Tibial artery (tissue), 4 donors: ENCODE results near the gene SCGB1A1.
A peak's percentile ranks its signal among the peaks of the same experiment; 100 is the strongest.

Experiments used
- DNase-seq, 2 donors: peaks; one replicate each; pipeline ENCODE4 v3.0.0-alpha.2; 2019
- H3K27ac ChIP-seq, 2 donors: fragments of 200-600 bp; sonication (generic) in 1 of 2; 1 replicate in 1 of 2; 2 replicates in 1 of 2; pipeline ENCODE4 v1.5.1; 2018 to 2019; ENCODE audit warnings: mild to moderate bottlenecking in 1 of 2
- H3K27me3 ChIP-seq, 2 donors: fragments of 200-600 bp; sonication (generic) in 1 of 2; one replicate each; pipeline versions ENCODE4 v1.5.1 to v1.6.0; 2016 to 2019
- H3K36me3 ChIP-seq, 3 donors: fragments of 200-600 bp; sonication (generic) in 2 of 3; one replicate each; pipeline ENCODE4 v1.5.1; 2016 to 2019; ENCODE audit warnings: mild to moderate bottlenecking in 2 of 3
- H3K4me1 ChIP-seq, 4 donors: fragments of 200-600 bp; sonication (generic) in 2 of 4; 1 replicate in 3 of 4; 2 replicates in 1 of 4; pipeline ENCODE4 v1.5.1; 2016 to 2019
- H3K4me3 ChIP-seq, 2 donors: fragments of 200-600 bp; sonication (generic) in 1 of 2; 1 replicate in 1 of 2; 2 replicates in 1 of 2; pipeline ENCODE4 v1.5.1; 2018 to 2019; ENCODE audit warnings: mild to moderate bottlenecking in 2 of 2
- H3K9me3 ChIP-seq, 3 donors: fragments of 200-600 bp; sonication (generic) in 1 of 3; one replicate each; pipeline ENCODE4 v1.5.1; 2016 to 2019
- CTCF ChIP-seq, 2 experiments: fragments of 200-600 bp in 1 of 2; fragments of 450-650 bp in 1 of 2; IDR thresholded peaks; one replicate each; pipeline ENCODE4 v1.5.1; 2017 to 2019; ENCODE audit warnings: antibody characterized with exemption in 2 of 2, mild to moderate bottlenecking in 1 of 2, moderate library complexity in 1 of 2
- intact Hi-C: fragments of 100-400 bp; cut with DNase I; formaldehyde crosslinking; loops from one replicate; pipeline ENCODE4 v1.15.0; 2023; ENCODE audit warnings: low total_unique reads

Gene SCGB1A1

GRCh38 chr11:62393735-62394134 is 25.1 kb upstream of the SCGB1A1 start:
- peaks cover 0 to 27% (median 20%) of the 10 kb centered on the region in 4 donors for H3K4me1 ChIP-seq
- no peak overlapping the region for H3K27ac ChIP-seq
- no peaks in the 10 kb centered on the region for H3K9me3 ChIP-seq
- no peaks in the 10 kb centered on the region for H3K27me3 ChIP-seq
- intact Hi-C loops, result loop anchor here (10.0 kb wide), 1 partner anchor 301 kb away; no protein-coding TSS in a partner anchor
- no peaks in the 10 kb centered on the region for H3K36me3 ChIP-seq
- no peak overlapping the region for H3K4me3 ChIP-seq
- no peak for TF ChIP-seq CTCF (IDR thresholded peaks at IDR 0.05)
- peak in 1 of 2 donors; percentile 48 for DNase-seq

- TF ChIP-seq CTCF (IDR thresholded peaks at IDR 0.05), result peak; percentile 62 to 76
- Histone ChIP-seq H3K4me1 (peaks cover 8 to 39% (median 33%) of the 10 kb centered on the region in 4 donors), H3K36me3 (no peaks in the 10 kb centered on the region), H3K27ac (peak overlapping the region; percentile 63 to 77), H3K27me3 (no peaks in the 10 kb centered on the region), H3K4me3 (peak overlapping the region; percentile 36 to 44), H3K9me3 (no peaks in the 10 kb centered on the region)
- DNase-seq, result peak; percentile 75 to 92
- intact Hi-C loops, result loop anchor here (5.0 to 10.0 kb wide), 2 partner anchors 147 to 300 kb away; no protein-coding TSS in a partner anchor
Measured at GRCh38 chr11:62394825-62395538, 23.9 kb upstream of the SCGB1A1 start.

GRCh38 chr11:62395885-62396551 is 22.8 kb upstream of the SCGB1A1 start:
- Histone ChIP-seq H3K27ac (peak overlapping the region in 1 of 2 donors; percentile 77), H3K9me3 (no peaks in the 10 kb centered on the region), H3K4me3 (no peak overlapping the region), H3K27me3 (no peaks in the 10 kb centered on the region), H3K36me3 (no peaks in the 10 kb centered on the region), H3K4me1 (peaks cover 8 to 49% (median 43%) of the 10 kb centered on the region in 4 donors)
- intact Hi-C loops, result loop anchor here (5.0 to 10.0 kb wide), 2 partner anchors 146 to 299 kb away; no protein-coding TSS in a partner anchor
- no peak for DNase-seq
- no peak for TF ChIP-seq CTCF (IDR thresholded peaks at IDR 0.05)

GRCh38 chr11:62398011-62398994 is 20.5 kb upstream of the SCGB1A1 start:
- peak in 1 of 2 donors; percentile 60 for DNase-seq
- Histone ChIP-seq H3K9me3 (no peaks in the 10 kb centered on the region), H3K27me3 (no peaks in the 10 kb centered on the region), H3K27ac (peak overlapping the region; percentile 79 to 82), H3K36me3 (no peaks in the 10 kb centered on the region), H3K4me1 (peaks cover 8 to 72% (median 64%) of the 10 kb centered on the region in 4 donors), H3K4me3 (no peak overlapping the region)
- intact Hi-C loops, result loop anchor here (5.0 to 10.0 kb wide), 2 partner anchors 144 to 296 kb away; no protein-coding TSS in a partner anchor
- no peak for TF ChIP-seq CTCF (IDR thresholded peaks at IDR 0.05)
